Parathyroid adenoma (tissue), 2 donors: ENCODE data around the gene TAF1.

Experiments used
- H2AFZ ChIP-seq: fragments of 300-600 bp; sonication (generic); one replicate; pipeline ENCODE4 v1.7.0; 2017; ENCODE audit warnings: antibody characterized with exemption, mild to moderate bottlenecking
- H3K27ac ChIP-seq: fragments of 300-600 bp; sonication (generic); one replicate; pipeline ENCODE4 v1.7.0; 2017
- H3K27me3 ChIP-seq: fragments of 300-600 bp; sonication (generic); one replicate; pipeline ENCODE4 v1.7.0; 2017; ENCODE audit warnings: low read length; ENCODE audit not compliant: control insufficient read depth, insufficient read depth
- H3K36me3 ChIP-seq: fragments of 300-600 bp; sonication (generic); one replicate; pipeline ENCODE4 v1.7.0; 2017; ENCODE audit warnings: low read length; ENCODE audit not compliant: control insufficient read depth, insufficient read depth
- H3K4me1 ChIP-seq: fragments of 300-600 bp; sonication (generic); one replicate; pipeline ENCODE4 v1.7.0; 2017; ENCODE audit warnings: control low read depth
- H3K4me2 ChIP-seq: fragments of 300-600 bp; sonication (generic); one replicate; pipeline ENCODE4 v1.7.0; 2017; ENCODE audit warnings: low read length
- H3K4me3 ChIP-seq: fragments of 300-600 bp; sonication (generic); one replicate; pipeline ENCODE4 v1.7.0; 2017; ENCODE audit warnings: low read depth, low read length
- H3K79me2 ChIP-seq: fragments of 300-600 bp; sonication (generic); one replicate; pipeline ENCODE4 v1.7.0; 2017; ENCODE audit warnings: control low read depth
- H3K9ac ChIP-seq: fragments of 300-600 bp; sonication (generic); one replicate; pipeline ENCODE4 v1.7.0; 2017; ENCODE audit warnings: mild to moderate bottlenecking
- H3K9me3 ChIP-seq: fragments of 300-600 bp; sonication (generic); one replicate; pipeline ENCODE4 v1.7.0; 2017; ENCODE audit warnings: low read length; ENCODE audit not compliant: control insufficient read depth
- CTCF ChIP-seq: fragments of 300-600 bp; sonication (generic); IDR thresholded peaks from one replicate; pipeline ENCODE4 v1.7.0; 2017; ENCODE audit warnings: antibody characterized with exemption, mild to moderate bottlenecking
- donor health status: primary hyperparathyroidism.

Gene TAF1

DNA sequence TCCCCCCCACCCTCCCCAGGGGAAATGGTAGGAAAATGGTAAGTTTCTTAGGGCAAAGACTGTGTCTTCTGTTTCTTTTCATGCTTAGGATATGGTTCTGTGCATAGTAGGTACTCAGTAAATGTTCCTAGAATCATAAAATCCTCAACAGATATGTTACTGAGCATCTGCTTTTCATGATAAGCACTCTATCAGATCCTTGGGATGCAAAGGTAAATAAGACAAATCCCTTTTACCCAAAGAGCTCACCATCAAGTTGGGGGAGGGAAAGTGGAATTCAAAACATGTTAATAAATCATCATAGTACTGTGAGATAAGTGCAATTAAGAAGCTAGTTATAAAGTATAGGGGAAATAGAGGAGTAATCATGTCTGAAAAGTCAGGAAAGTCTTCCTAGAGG is 98.8 kb downstream of the TAF1 start:
- Histone ChIP-seq H3K27me3 (no peaks in the 10 kb centered on the region), H3K4me2 (no peak overlapping the region), H3K27ac (no peak overlapping the region), H2AFZ (no peak overlapping the region), H3K9me3 (no peaks in the 10 kb centered on the region), H3K4me3 (no peak overlapping the region), H3K36me3 (no peaks in the 10 kb centered on the region), H3K9ac (no peak overlapping the region), H3K4me1 (no peaks in the 10 kb centered on the region), H3K79me2 (no peaks in the 10 kb centered on the region)
- no peak for TF ChIP-seq CTCF

DNA sequence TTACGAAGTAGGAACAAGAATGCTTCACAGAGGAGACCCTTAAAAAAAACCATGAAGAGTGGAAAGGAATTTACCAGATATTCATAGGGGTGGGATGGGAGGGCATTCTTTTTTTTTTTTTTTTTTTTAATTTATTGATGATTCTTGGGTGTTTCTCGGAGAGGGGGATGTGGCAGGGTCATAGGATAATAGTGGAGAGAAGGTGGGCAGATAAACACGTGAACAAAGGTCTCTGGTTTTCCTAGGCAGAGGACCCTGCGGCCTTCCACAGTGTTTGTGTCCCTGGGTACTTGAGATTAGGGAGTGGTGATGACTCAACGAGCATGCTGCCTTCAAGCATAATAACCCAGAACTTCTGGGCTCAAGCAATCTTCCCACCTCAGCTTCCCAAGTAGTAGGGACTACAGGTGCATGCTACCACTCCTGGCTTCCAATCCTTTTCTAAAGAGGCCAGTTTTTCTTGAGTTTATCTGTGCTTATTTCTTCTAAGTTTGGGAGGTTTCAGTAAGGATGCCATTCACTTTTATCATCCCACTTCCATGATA is 100.9 kb downstream of the TAF1 start:
- Histone ChIP-seq H3K27ac (no peak overlapping the region), H3K4me2 (no peak overlapping the region), H3K4me3 (no peak overlapping the region), H3K27me3 (no peaks in the 10 kb centered on the region), H3K9me3 (no peaks in the 10 kb centered on the region), H3K4me1 (no peaks in the 10 kb centered on the region), H3K9ac (no peak overlapping the region), H3K36me3 (no peaks in the 10 kb centered on the region), H2AFZ (no peak overlapping the region), H3K79me2 (no peaks in the 10 kb centered on the region)
- no peak for TF ChIP-seq CTCF

GRCh38 chrX:71475785-71476540 is 109.8 kb downstream of the TAF1 start:
- Histone ChIP-seq H3K4me2 (no peak overlapping the region), H3K4me1 (no peaks in the 10 kb centered on the region), H3K9ac (no peak overlapping the region), H3K79me2 (no peaks in the 10 kb centered on the region), H3K27ac (no peak overlapping the region), H3K4me3 (no peak overlapping the region), H2AFZ (no peak overlapping the region), H3K27me3 (no peaks in the 10 kb centered on the region), H3K9me3 (no peaks in the 10 kb centered on the region), H3K36me3 (no peaks in the 10 kb centered on the region)
- TF ChIP-seq CTCF = no peak

DNA sequence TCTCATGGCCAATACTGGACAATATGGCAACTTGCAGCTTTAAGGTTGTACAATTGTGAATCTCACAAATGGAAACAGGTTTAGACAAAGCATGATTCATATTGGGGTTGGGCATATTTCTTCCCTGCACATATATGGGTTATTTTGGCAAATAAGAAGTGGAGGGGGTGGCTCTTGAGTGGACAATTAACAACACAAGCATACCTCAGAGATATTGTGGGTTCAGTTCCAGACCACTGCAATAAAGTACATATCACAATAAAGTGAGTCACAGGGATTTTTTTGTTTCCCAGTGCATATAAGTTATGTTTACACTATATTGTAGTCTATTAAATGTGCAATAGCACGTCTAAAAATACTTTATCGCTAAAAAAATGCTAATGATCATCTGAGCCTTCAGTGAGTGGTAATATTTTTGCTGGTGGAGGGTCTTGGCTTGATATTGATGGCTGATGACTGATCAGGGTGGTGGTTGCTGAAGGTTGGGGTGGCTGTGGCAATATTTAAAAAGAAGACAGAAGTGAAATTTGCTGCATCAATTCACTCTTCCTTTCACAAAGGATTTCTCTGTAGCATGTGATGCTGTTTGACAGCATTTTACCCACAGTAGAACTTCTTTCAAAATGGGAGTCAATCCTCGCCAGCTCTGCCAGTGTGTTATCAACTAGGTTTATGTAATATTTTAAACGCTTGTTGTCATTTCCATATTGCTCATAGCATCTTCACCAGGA is 116.2 kb downstream of the TAF1 start:
- H3K36me3 ChIP-seq = no peaks in the 10 kb centered on the region

More for the DNA sequence above, 116.2 kb downstream of the TAF1 start:
- Histone ChIP-seq H3K27me3 (no peaks in the 10 kb centered on the region), H3K4me2 (no peak overlapping the region), H3K4me3 (no peak overlapping the region), H2AFZ (no peak overlapping the region), H3K27ac (no peak overlapping the region), H3K79me2 (no peaks in the 10 kb centered on the region), H3K9ac (no peak overlapping the region), H3K9me3 (no peaks in the 10 kb centered on the region), H3K4me1 (no peaks in the 10 kb centered on the region)
- no peak for TF ChIP-seq CTCF
